Erythroblast (primary cell): Measurements from ENCODE around the gene TUT7.

ENCODE experiments used
- GATA1 ChIP-seq: IDR thresholded peaks from 2 replicates; pipeline ENCODE4 v1.6.1; 2011; ENCODE audit warnings: low read depth, mild to moderate bottlenecking, control low read depth, low read length, moderate library complexity
- POLR2A ChIP-seq: IDR thresholded peaks from 2 replicates; pipeline ENCODE4 v1.6.1; 2011; ENCODE audit warnings: mild to moderate bottlenecking, low read length

- TF ChIP-seq POLR2A (no peak), GATA1 (no peak)
Observed at GRCh38 chr9:86288499-86289198, 65.6 kb downstream of the TUT7 start.
